ENCODE measurements around the gene HS3ST3A1. TPM values are rescaled to one million over a fixed set of nuclear protein-coding genes. Genes with fewer than 3 reads are reported as not detected.

HS3ST3A1 gene
- total RNA-seq, 1 experiment from 2014 or later = not detected

GRCh38 chr17:13569398-13570123 lies 32.2 kb downstream of the HS3ST3A1 start:
- Histone ChIP-seq H3K79me2 (ENCODE audit: insufficient read depth, low read length) (no peaks in the 10 kb centered on the region), H3K4me2 (ENCODE audit: low read length) (no peak overlapping the region), H3K4me3 (replicated peaks in 1 of 2; ENCODE audit: low read depth in 1 of 2, low read length in 2 of 2) (no peak overlapping the region), H3K4me1 (ENCODE audit: control insufficient read depth in 1 of 2, insufficient read depth in 2 of 2, low read length in 2 of 2) (no peaks in the 10 kb centered on the region), H3K36me3 (ENCODE audit: control insufficient read depth in 1 of 2, insufficient read depth in 2 of 2, low read length in 2 of 2) (no peaks in the 10 kb centered on the region), H3K9ac (ENCODE audit: low read length) (no peak overlapping the region), H3K9me3 (ENCODE audit: control insufficient read depth in 1 of 2, insufficient read depth in 1 of 2, low read depth in 1 of 2, low read length in 2 of 2) (no peaks in the 10 kb centered on the region; a peak in 1 of 4 replicates), H3K27ac (ENCODE audit: low read depth, low read length) (no peak overlapping the region), H3K27me3 (ENCODE audit: insufficient read depth, low read length) (no peaks in the 10 kb centered on the region), H2AFZ (ENCODE audit: low read depth, low read length, poor library complexity, severe bottlenecking) (no peak overlapping the region), H4K20me1 (ENCODE audit: insufficient read depth) (no peaks in the 10 kb centered on the region), H3K9me2 (ENCODE audit: insufficient read depth) (no peaks in the 10 kb centered on the region)
- intact Hi-C loops (cut with micrococcal nuclease) = no loop called here
- ChIA-PET CTCF (no interaction called here), POLR2A (no interaction called here), RAD21 (ENCODE audit: low non-redundant PET in 1 of 2, low total read pairs in 2 of 2, uncharacterized antibody in 2 of 2, unreplicated experiment in 2 of 2) (no interaction called here)
- BruUV-seq (replicated peaks) = no TSS peak
- ATAC-seq (no peak), DNase-seq (ENCODE audit: low read depth, low spot score) (no peak)
- TF ChIP-seq ELF1 (IDR thresholded peaks at IDR 0.05; ENCODE audit: borderline replicate concordance, low read depth) (no peak), ATF3 (IDR thresholded peaks at IDR 0.05) (no peak), CEBPB (IDR thresholded peaks at IDR 0.05; ENCODE audit: low read depth) (no peak), EGR1 (IDR thresholded peaks at IDR 0.05; ENCODE audit: low read depth) (no peak), MAX (IDR thresholded peaks at IDR 0.05) (no peak), JUND (IDR thresholded peaks at IDR 0.05) (no peak), EZH2phosphoT487 (IDR thresholded peaks at IDR 0.05; ENCODE audit: borderline replicate concordance) (no peak), EZH2 (IDR thresholded peaks at IDR 0.05) (no peak)

- ChIA-PET CTCF (no interaction called here), RAD21 (ENCODE audit: low non-redundant PET in 1 of 2, low total read pairs in 2 of 2, uncharacterized antibody in 2 of 2, unreplicated experiment in 2 of 2) (no interaction called here), POLR2A (no interaction called here)
- Histone ChIP-seq H3K27ac (ENCODE audit: low read depth, low read length) (no peak overlapping the region), H4K20me1 (ENCODE audit: insufficient read depth) (no peaks in the 10 kb centered on the region), H3K9ac (ENCODE audit: low read length) (no peak overlapping the region), H3K4me2 (ENCODE audit: low read length) (no peak overlapping the region), H2AFZ (ENCODE audit: low read depth, low read length, poor library complexity, severe bottlenecking) (no peak overlapping the region), H3K27me3 (ENCODE audit: insufficient read depth, low read length) (no peaks in the 10 kb centered on the region), H3K36me3 (ENCODE audit: control insufficient read depth in 1 of 2, insufficient read depth in 2 of 2, low read length in 2 of 2) (no peaks in the 10 kb centered on the region), H3K4me1 (ENCODE audit: control insufficient read depth in 1 of 2, insufficient read depth in 2 of 2, low read length in 2 of 2) (no peaks in the 10 kb centered on the region), H3K9me3 (ENCODE audit: control insufficient read depth in 1 of 2, insufficient read depth in 1 of 2, low read depth in 1 of 2, low read length in 2 of 2) (no peaks in the 10 kb centered on the region; a peak in 1 of 4 replicates), H3K9me2 (ENCODE audit: insufficient read depth) (no peaks in the 10 kb centered on the region), H3K4me3 (replicated peaks in 1 of 2; ENCODE audit: low read depth in 1 of 2, low read length in 2 of 2) (no peak overlapping the region), H3K79me2 (ENCODE audit: insufficient read depth, low read length) (no peaks in the 10 kb centered on the region)
- intact Hi-C loops (cut with micrococcal nuclease) = no loop called here
- DNase-seq (ENCODE audit: low read depth, low spot score) (no peak), ATAC-seq (no peak)
- BruUV-seq (replicated peaks) = no TSS peak
- TF ChIP-seq CTCF (IDR thresholded peaks at IDR 0.05 in 2 of 3, conservative IDR thresholded peaks at IDR 0.05 in 1 of 3; ENCODE audit: borderline replicate concordance in 1 of 3, insufficient read depth in 1 of 3, low read depth in 2 of 3, low read length in 2 of 3) = no peak
- no peak for TF ChIP-seq EZH2phosphoT487 (IDR thresholded peaks at IDR 0.05; ENCODE audit: borderline replicate concordance)
- no peak for TF ChIP-seq RAD21 (IDR thresholded peaks at IDR 0.05; ENCODE audit: low read depth)
- no peak for TF ChIP-seq ATF3 (IDR thresholded peaks at IDR 0.05)
- TF ChIP-seq ZNF274 (IDR thresholded peaks at IDR 0.05; ENCODE audit: low read depth, low read length) = no peak
- no peak for TF ChIP-seq SP1 (IDR thresholded peaks at IDR 0.05; ENCODE audit: low read depth)
Measured at GRCh38 chr17:13568582-13569397, 32.9 kb downstream of the HS3ST3A1 start.
